Pancreas (tissue), 10 donors: ENCODE results near the gene HABP2. TPM values are rescaled to one million over a fixed set of nuclear protein-coding genes. Genes with fewer than 3 reads are reported as not detected.

Source experiments
- ATAC-seq, 4 donors: fragments of 200-7000 bp; cut with Tn5 transposase; one replicate each; pipeline versions ENCODE4 v1.8.0 to v1.9.1; 2020; ENCODE audit warnings: mild to moderate bottlenecking in 4 of 4, moderate library complexity in 4 of 4
- DNase-seq, 6 donors: peaks; one replicate each; pipeline ENCODE4 v3.0.0-alpha.2; 2020
- FAIRE-seq: peaks from 2 replicates; lab custom pipeline; 2012; peaks lifted over from hg19 to GRCh38; lab: Jason Lieb, UNC
- H3K27ac ChIP-seq, 4 donors: fragments of 200-600 bp; sonication (generic); 1 replicate in 3 of 4; 2 replicates in 1 of 4; pipeline versions ENCODE4 v1.5.0 to v1.8.0; 2020
- H3K27me3 ChIP-seq, 4 donors: fragments of 200-600 bp; one replicate each; pipeline ENCODE4 v1.8.0; 2021
- H3K36me3 ChIP-seq, 3 donors: fragments of 200-600 bp; sonication (generic) in 1 of 3; one replicate each; pipeline versions ENCODE4 v1.5.0 to v1.8.0; 2020 to 2021
- H3K4me1 ChIP-seq, 3 donors: fragments of 200-600 bp; one replicate each; pipeline ENCODE4 v1.8.0; 2021
- H3K4me3 ChIP-seq, 4 donors: fragments of 200-600 bp; sonication (generic) in 2 of 4; one replicate each; pipeline versions ENCODE4 v1.5.0 to v1.8.0; 2020 to 2021
- H3K9me3 ChIP-seq, 4 donors: fragments of 200-600 bp; one replicate each; pipeline ENCODE4 v1.8.0; 2021
- CTCF ChIP-seq, 4 donors: fragments of 200-600 bp; sonication (generic) in 3 of 4; IDR thresholded peaks; one replicate each; pipeline versions ENCODE4 v1.5.0 to v1.8.0; 2021; ENCODE audit warnings: antibody characterized with exemption in 4 of 4
- WGBS, 2 donors: extraction: QIAGEN DNeasy Blood & Tissue Kit; methylation state at CpG; one replicate each; pipeline ENCODE4 v1.1.7; 2013; 5-methylcytosine and 5-hydroxymethylcytosine counted together
- intact Hi-C, 3 donors: fragments of 100-400 bp; cut with DNase I; formaldehyde crosslinking; loops; one replicate each; pipeline versions ENCODE4 v1.11.1 to v1.14.2; 2022
- polyA plus RNA-seq, 2 donors: library from polyadenylated mRNA; stranded (reverse); fragments of 200-250 nt; gene quantifications; one replicate each; pipeline ENCODE4 v1.2.3, GENCODE V29; 2013
- total RNA-seq, 6 donors: library from RNA; stranded (reverse); fragmentation: NEBNext Ultra II Directional in 4 of 6; extraction: Animal tissue kit (Norgen Biotek cat#: 25700) in 4 of 6; gene quantifications; one replicate each; pipeline versions ENCODE4 v1.2.1 to v1.2.4, GENCODE V29; 2021 to 2023
- donor health status: healthy with polysubstance abuse.
- donor health status: DM: no; HTN: no; CAD: no; lungs with moderate emphysema.
- donor health status: DM: no; HTN: no; CAD: no.
- donor health status: control.
- donor health status: control.
- donor health status: Bipolar disorder and iron deficiency.
- donor health status: DM: yes; HTN: yes; CAD: no.
- donor health status: DM: no; HTN: no; CAD: no.
- donor health status: DM: no; HTN: no; CAD: no.
- donor health status: DM: yes; HTN: yes; CAD: no.

HABP2 gene
- total and polyA plus RNA-seq, 8 donors = 8.8 to 51.7 (median 14.0) TPM

- Histone ChIP-seq H3K4me3 (no peak overlapping the region), H3K9me3 (no peaks in the 10 kb centered on the region), H3K27ac (no peak overlapping the region), H3K36me3 (no peaks in the 10 kb centered on the region), H3K27me3 (no peaks in the 10 kb centered on the region), H3K4me1 (peaks cover 0 to 9% (median 0%) of the 10 kb centered on the region in 3 donors)
- ATAC-seq = no peak
- WGBS, 2 donors = 0 to 16% methylated on average over 1 of the region's 1 CpG
- TF ChIP-seq CTCF (IDR thresholded peaks at IDR 0.05) = no peak
- intact Hi-C loops = loop anchor here in 1 of 3 donors (5.0 kb wide), 1 partner anchor 43 kb away; no protein-coding TSS in a partner anchor
- no peak for DNase-seq
- no peak for FAIRE-seq
Measured at GRCh38 chr10:113565364-113565763, 12.5 kb downstream of the HABP2 start.

- intact Hi-C loops = loop anchor here in 1 of 3 donors (5.0 kb wide), 1 partner anchor 45 kb away; no protein-coding TSS in a partner anchor
- FAIRE-seq (no peak), DNase-seq (no peak), ATAC-seq (no peak)
- Histone ChIP-seq H3K36me3 (no peaks in the 10 kb centered on the region), H3K27ac (no peak overlapping the region), H3K4me1 (peaks cover 0 to 9% (median 0%) of the 10 kb centered on the region in 3 donors), H3K4me3 (no peak overlapping the region), H3K9me3 (no peaks in the 10 kb centered on the region), H3K27me3 (no peaks in the 10 kb centered on the region)
- 65 to 67% methylated on average over 6 of the region's 6 CpGs for WGBS, 2 donors
- TF ChIP-seq CTCF (IDR thresholded peaks at IDR 0.05) = no peak
Measured at GRCh38 chr10:113566888-113567287, 14.0 kb downstream of the HABP2 start.

- Histone ChIP-seq H3K9me3 (no peaks in the 10 kb centered on the region), H3K4me1 (no peaks in the 10 kb centered on the region), H3K27ac (no peak overlapping the region), H3K36me3 (no peaks in the 10 kb centered on the region), H3K27me3 (no peaks in the 10 kb centered on the region), H3K4me3 (no peak overlapping the region)
- no peak for TF ChIP-seq CTCF (IDR thresholded peaks at IDR 0.05)
- WGBS, 2 donors = 81 to 90% methylated on average over 8 of the region's 8 CpGs
- intact Hi-C loops = loop anchor here in 1 of 3 donors (5.0 kb wide), 1 partner anchor 47 kb away; no protein-coding TSS in a partner anchor
- ATAC-seq = peak in 1 of 4 donors; percentile 30
- FAIRE-seq = no peak
- no peak for DNase-seq
Measured at GRCh38 chr10:113569576-113569975, 16.7 kb downstream of the HABP2 start.

DNA sequence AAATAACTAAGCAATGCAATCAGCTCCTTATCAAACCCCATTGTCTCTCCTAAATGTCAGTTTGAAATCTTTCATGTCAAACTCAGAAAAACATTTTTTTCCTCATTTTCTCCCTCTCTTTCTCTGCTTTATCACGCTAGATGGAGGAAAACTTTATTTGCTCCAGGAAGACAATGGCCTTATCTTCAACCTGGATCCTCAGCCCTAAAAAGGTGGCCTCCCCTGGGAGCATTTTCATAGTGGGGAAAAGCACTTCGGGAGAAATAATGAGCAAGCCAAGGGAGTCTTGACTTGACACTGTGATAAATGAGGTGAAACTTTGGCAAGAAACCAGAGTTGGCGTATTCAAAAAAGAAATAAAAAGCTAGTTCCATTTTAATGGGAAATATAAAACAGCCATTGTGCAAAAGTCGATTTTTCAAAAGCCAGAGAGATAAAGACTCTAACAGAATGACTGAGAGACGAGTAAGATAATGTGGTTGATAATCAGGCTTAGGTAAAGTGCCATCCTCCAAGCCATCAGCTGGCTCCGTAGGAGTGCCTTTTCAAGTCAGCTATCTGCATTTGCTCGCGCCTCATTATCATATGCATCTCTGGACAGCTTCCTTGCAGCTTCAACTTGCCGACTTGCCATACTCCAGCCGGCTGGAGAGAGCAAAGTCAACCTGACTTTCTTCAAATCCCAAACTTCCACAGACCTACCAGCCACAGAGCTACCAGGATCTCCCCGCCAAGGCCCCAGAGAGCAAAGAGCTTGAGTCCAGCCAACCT is 19.9 kb downstream of the HABP2 start:
- no peaks in the 10 kb centered on the region for H3K27me3 ChIP-seq
- TF ChIP-seq CTCF (IDR thresholded peaks at IDR 0.05) = no peak
- no peak overlapping the region for H3K4me3 ChIP-seq
- intact Hi-C loops = no loop called here
- WGBS, 2 donors = 43 to 48% methylated on average over 11 of the region's 11 CpGs
- H3K9me3 ChIP-seq = no peaks in the 10 kb centered on the region
- no peaks in the 10 kb centered on the region for H3K4me1 ChIP-seq
- ATAC-seq (peak in 2 of 4 donors; percentile 39 to 48), FAIRE-seq (no peak), DNase-seq (no peak)
- no peaks in the 10 kb centered on the region for H3K36me3 ChIP-seq
- no peak overlapping the region for H3K27ac ChIP-seq

DNA sequence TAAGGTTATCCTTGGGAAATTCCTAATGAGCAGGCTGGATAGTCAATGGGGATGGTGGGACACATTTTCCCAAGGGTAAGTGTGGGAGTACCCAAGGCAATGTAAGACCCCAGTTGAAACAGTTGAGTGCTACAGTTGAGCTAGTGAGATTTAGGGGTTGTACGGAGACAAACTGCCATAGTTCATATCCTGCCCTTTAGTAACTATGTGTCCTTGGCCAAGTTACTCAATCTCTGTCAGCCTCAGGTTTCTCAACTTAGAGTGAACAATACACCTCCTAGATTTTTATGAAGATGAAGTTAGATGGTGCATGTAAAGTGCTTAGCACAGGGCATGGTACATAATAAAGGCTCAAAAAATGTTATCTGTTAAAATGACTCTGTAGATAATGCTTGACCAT is 20.5 kb downstream of the HABP2 start:
- Histone ChIP-seq H3K27me3 (no peaks in the 10 kb centered on the region), H3K4me3 (no peak overlapping the region), H3K4me1 (no peaks in the 10 kb centered on the region), H3K36me3 (no peaks in the 10 kb centered on the region), H3K9me3 (no peaks in the 10 kb centered on the region), H3K27ac (no peak overlapping the region)
- no peak for TF ChIP-seq CTCF (IDR thresholded peaks at IDR 0.05)
- no peak for ATAC-seq
- no peak for FAIRE-seq
- intact Hi-C loops = no loop called here
- 59 to 65% methylated on average over 1 of the region's 1 CpG for WGBS, 2 donors
- DNase-seq = no peak
